Measurements from ENCODE around the gene AP1G2.

The AP1G2 gene

DNA sequence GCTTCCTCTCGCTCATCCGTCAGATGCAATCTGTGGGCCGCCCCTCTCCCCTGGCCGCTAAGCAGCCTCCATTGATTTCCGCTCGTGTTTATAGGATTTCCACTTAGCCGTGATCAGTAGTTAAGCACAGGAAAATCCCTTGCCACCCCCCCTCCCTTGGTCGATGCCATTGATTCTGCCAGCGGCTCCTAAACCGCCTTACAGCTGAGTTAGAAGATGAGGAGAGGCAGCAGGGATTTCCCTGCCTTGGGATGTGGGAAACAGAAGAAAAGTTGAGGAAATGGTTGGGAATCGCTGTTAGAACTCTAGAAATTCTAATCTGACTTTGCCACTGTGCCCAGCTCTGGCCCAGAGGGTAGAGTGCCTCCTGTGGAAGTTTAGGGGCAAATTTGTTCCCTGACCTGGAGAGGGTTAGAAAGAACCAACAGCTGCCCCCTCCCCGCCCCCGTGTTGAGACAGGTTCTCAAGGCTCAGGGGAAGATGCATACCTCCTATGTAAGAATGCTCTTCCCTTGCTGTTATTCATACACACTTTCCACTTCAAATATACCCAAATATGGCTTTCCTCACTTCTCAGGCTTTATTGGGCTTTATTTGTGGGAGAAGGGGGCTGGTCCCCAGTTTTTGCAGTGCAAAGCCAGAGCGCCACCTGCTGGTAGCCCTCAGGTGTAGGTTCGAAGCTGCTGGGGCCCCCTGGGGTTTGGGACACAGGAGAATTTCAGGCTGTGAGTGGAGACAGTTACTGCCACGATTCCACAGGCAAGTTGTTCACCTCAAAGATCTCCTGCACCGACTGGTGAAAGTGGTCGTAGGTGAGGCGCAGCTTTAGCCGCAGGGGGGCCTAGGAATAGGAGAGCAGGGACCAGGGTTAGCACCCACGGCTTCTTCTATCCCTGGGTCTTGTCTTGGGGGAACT is 8.3 kb downstream of the AP1G2 start:
- Histone ChIP-seq H3K9me3 (no peaks in the 10 kb centered on the region), H3K4me1 (peaks cover 0 to 29% (median 20%) of the 10 kb centered on the region in 4 donors), H3K27ac (no peak overlapping the region), H3K27me3 (no peaks in the 10 kb centered on the region), H3K4me3 (no peak overlapping the region), H3K36me3 (peaks cover 0 to 53% (median 0%) of the 10 kb centered on the region in 3 donors)
- intact Hi-C loops (cut with DNase I; ENCODE audit: low total_unique reads): loop anchor here (10.0 kb wide), 1 partner anchor 234 kb away; the partner anchor contains the start of gene PABPN1
- no peak for DNase-seq
- TF ChIP-seq, protein P1, sequence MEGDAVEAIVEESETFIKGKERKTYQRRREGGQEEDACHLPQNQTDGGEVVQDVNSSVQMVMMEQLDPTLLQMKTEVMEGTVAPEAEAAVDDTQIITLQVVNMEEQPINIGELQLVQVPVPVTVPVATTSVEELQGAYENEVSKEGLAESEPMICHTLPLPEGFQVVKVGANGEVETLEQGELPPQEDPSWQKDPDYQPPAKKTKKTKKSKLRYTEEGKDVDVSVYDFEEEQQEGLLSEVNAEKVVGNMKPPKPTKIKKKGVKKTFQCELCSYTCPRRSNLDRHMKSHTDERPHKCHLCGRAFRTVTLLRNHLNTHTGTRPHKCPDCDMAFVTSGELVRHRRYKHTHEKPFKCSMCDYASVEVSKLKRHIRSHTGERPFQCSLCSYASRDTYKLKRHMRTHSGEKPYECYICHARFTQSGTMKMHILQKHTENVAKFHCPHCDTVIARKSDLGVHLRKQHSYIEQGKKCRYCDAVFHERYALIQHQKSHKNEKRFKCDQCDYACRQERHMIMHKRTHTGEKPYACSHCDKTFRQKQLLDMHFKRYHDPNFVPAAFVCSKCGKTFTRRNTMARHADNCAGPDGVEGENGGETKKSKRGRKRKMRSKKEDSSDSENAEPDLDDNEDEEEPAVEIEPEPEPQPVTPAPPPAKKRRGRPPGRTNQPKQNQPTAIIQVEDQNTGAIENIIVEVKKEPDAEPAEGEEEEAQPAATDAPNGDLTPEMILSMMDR (IDR thresholded peaks at IDR 0.05): peak; percentile 50 to 73

DNA sequence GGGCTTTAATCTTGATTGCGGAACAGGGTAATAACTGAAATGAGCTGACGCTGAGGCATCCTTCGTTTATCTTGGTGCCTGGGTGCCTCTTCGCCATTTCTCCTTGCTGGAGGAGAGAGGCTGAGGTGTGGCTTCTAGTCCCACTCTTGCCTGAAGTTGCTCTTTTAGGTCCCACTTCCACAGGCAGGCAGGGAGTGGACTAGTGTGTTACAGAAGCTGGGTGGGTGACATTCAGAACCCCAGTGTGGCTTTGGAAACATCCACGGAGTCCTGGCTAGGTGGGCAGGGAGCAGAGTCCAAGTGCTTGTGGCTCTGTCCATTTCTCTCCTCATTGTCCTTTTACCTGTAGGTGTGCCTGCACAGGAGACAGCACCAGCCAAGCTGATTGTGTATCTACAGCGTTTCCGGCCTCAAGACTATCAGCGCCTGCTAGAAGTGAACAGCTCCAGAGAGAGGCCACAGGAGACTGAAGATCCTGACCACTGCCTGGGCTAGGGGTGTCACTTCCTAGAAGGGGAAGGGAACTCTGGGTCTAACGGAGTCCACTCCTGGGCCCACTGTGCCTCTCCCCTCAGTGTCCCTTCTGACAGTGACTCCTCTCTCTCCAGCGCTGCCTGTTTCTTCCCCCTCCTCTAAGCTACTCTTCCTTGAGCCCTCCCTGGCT is 9.1 kb downstream of the AP1G2 start:
- intact Hi-C loops (cut with DNase I; ENCODE audit: low total_unique reads): loop anchor here (10.0 kb wide), 1 partner anchor 234 kb away; the partner anchor contains the start of gene PABPN1

DNA sequence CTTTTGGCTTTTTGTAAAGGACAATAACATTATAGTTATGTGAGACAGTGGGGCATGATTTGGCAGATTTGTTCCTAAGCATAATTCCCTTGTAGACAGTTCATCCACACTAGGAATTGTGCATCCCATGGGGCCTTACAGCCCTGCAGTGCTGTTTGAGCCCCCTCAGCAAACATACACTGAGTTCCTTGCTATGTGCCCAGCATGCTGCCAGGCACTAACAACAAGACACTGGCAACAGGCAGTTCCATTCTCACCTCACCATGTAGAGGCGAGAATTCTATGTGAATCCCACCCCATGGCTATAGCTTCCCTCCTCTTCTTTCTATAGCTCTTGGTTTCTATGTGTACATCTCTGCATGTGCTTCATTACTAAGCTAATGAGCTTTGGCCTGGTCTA is 9.6 kb downstream of the AP1G2 start:
- TF ChIP-seq, protein P1 (IDR thresholded peaks at IDR 0.05): no peak
- Histone ChIP-seq H3K27me3 (no peaks in the 10 kb centered on the region), H3K36me3 (peaks cover 0 to 40% (median 0%) of the 10 kb centered on the region in 3 donors), H3K4me1 (peaks cover 0 to 29% (median 20%) of the 10 kb centered on the region in 4 donors), H3K27ac (peak overlapping the region in 1 of 2 donors; percentile 6), H3K9me3 (no peaks in the 10 kb centered on the region), H3K4me3 (no peak overlapping the region)
- intact Hi-C loops (cut with DNase I; ENCODE audit: low total_unique reads): loop anchor here (10.0 kb wide), 1 partner anchor 233 kb away; the partner anchor contains the start of gene PABPN1
- no peak for DNase-seq

More for the DNA sequence above, 9.1 kb downstream of the AP1G2 start:
- DNase-seq: no peak
- Histone ChIP-seq H3K4me1 (peaks cover 0 to 29% (median 20%) of the 10 kb centered on the region in 4 donors), H3K36me3 (peaks cover 0 to 45% (median 0%) of the 10 kb centered on the region in 3 donors), H3K27me3 (no peaks in the 10 kb centered on the region), H3K27ac (no peak overlapping the region), H3K9me3 (no peaks in the 10 kb centered on the region), H3K4me3 (no peak overlapping the region)
- TF ChIP-seq, protein P1 (IDR thresholded peaks at IDR 0.05): no peak

DNA sequence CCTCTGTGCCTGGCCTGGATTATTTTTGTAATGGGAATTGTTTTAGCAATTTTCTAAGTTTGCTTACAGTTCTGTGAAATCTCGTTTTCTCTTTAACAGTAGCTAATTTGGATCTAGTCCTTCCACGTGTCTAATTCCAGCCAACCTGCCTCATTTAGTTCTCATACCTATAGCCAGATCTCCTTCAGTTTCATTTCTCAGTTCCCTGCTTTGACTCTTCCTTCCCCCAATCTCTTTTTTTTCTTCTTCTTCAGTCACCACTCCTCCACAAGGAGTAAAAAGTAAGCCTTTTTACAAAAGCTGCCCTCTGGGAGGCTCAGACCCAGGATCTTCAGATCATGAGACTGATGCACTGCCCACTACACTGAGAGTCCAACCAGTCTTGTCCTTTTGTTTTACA is 10.1 kb downstream of the AP1G2 start:
- Histone ChIP-seq H3K36me3 (peaks cover 0 to 40% (median 0%) of the 10 kb centered on the region in 3 donors), H3K27me3 (no peaks in the 10 kb centered on the region), H3K9me3 (no peaks in the 10 kb centered on the region), H3K27ac (peak overlapping the region; percentile 6 to 95), H3K4me3 (peak overlapping the region in 1 of 2 donors; percentile 79), H3K4me1 (peaks cover 0 to 29% (median 20%) of the 10 kb centered on the region in 4 donors)
- TF ChIP-seq, protein P1 (IDR thresholded peaks at IDR 0.05): no peak
- intact Hi-C loops (cut with DNase I; ENCODE audit: low total_unique reads): loop anchor here (10.0 kb wide), 1 partner anchor 233 kb away; the partner anchor contains the start of gene PABPN1
- DNase-seq: no peak

DNA sequence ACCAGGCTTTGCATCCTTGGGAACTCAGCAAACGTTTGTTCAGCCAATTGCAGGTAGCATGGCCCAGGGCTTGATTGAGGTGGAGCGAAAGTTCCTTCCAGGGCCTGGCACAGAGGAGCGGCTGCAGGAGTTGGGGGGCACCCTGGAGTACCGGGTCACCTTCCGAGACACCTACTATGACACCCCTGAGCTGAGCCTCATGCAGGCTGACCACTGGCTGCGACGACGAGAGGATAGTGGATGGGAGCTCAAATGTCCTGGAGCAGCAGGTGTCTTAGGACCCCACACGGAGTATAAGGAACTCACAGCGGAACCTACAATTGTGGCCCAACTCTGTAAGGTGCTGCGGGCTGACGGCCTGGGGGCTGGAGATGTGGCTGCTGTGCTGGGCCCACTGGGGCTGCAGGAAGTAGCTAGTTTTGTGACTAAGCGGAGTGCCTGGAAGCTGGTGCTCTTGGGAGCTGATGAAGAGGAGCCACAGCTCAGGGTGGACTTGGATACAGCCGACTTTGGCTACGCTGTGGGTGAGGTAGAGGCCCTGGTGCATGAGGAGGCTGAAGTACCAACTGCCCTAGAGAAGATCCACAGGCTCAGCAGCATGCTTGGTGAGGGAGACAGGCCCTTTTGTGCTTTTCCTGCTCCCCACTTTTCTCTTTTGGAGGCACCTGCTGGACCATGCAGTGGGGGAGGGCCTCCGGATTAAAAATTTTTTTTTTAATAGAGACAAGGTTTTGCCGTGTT is 10.7 kb downstream of the AP1G2 start:
- H3K4me1 ChIP-seq: peaks cover 0 to 31% (median 21%) of the 10 kb centered on the region in 4 donors
- intact Hi-C loops (cut with DNase I; ENCODE audit: low total_unique reads): loop anchor here (10.0 kb wide), 1 partner anchor 232 kb away; the partner anchor contains the start of gene PABPN1

More for the DNA sequence above, 10.7 kb downstream of the AP1G2 start:
- TF ChIP-seq, protein P1 (IDR thresholded peaks at IDR 0.05): no peak
- Histone ChIP-seq H3K9me3 (no peaks in the 10 kb centered on the region), H3K27me3 (no peaks in the 10 kb centered on the region), H3K4me3 (peak overlapping the region; percentile 79 to 83), H3K27ac (peak overlapping the region; percentile 93 to 95), H3K36me3 (peaks cover 0 to 36% (median 0%) of the 10 kb centered on the region in 3 donors)
- DNase-seq: no peak

Data from tibial artery (tissue), 4 donors.